ENCODE measurements around the gene ING5.

ING5 gene

DNA sequence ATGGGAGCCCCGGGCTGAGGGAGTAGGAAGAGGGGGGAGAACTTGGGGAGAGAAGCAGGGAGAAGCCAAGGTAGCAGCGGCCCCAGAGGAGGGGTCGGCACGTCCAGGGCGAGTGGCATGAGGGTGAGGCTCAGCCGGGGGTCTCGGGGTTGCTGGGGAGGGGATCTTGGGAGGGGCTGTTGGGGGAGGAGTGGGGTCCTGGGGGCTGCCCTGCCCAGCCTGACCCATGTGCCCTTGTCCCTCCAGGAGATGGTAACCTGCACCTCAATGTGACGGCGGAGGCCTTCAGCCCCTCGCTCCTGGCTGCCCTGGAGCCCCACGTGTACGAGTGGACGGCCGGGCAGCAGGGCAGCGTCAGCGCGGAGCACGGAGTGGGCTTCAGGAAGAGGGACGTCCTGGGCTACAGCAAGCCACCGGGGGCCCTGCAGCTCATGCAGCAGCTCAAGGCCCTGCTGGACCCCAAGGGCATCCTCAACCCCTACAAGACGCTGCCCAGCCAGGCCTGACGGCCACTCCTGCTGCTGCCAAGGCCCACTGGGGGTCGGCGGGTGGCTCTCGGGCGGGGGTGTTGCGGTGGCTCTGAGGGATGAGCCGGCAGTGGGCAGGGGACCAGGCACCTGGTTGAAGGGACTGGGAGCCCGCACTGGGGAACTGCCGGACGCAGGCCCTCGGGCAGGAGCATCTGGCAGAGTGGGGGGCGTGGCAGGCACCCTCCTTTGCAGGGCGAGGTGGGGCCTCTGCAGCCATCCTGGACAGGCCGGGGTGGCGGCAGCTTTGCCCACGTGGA lies 65.8 kb downstream of the ING5 start:
- H3K4me3 ChIP-seq (ENCODE audit: insufficient read depth, low read length, poor library complexity, severe bottlenecking): no peak overlapping the region
- H3K79me2 ChIP-seq (ENCODE audit: insufficient read depth, low read length): no peaks in the 10 kb centered on the region
- no peaks in the 10 kb centered on the region for H4K20me1 ChIP-seq (ENCODE audit: low read depth, low read length)
- no peak overlapping the region for H3K27ac ChIP-seq (ENCODE audit: low read depth, low read length)
- TF ChIP-seq CTCF (IDR thresholded peaks at IDR 0.05; ENCODE audit: insufficient read depth, low read length, poor library complexity, severe bottlenecking): no peak
- no peak for TF ChIP-seq EZH2phosphoT487 (conservative IDR thresholded peaks at IDR 0.05; ENCODE audit: low read length)
- H3K9me2 ChIP-seq (replicated peaks; ENCODE audit: insufficient read depth, low read length): no peaks in the 10 kb centered on the region
- no peak overlapping the region for H3K4me2 ChIP-seq (ENCODE audit: low read depth, low read length, poor library complexity, severe bottlenecking)
- no peak overlapping the region for H2AFZ ChIP-seq (ENCODE audit: low read depth, low read length, severe bottlenecking)
- H3K9ac ChIP-seq (ENCODE audit: low read length): no peak overlapping the region
- H3K36me3 ChIP-seq (ENCODE audit: low read length): no peaks in the 10 kb centered on the region
- H3K27me3 ChIP-seq (ENCODE audit: low read length): no peaks in the 10 kb centered on the region
- no peaks in the 10 kb centered on the region for H3F3A ChIP-seq (ENCODE audit: insufficient read depth)
- no peaks in the 10 kb centered on the region for H3K9me3 ChIP-seq (ENCODE audit: insufficient read depth, low read length)

DNA sequence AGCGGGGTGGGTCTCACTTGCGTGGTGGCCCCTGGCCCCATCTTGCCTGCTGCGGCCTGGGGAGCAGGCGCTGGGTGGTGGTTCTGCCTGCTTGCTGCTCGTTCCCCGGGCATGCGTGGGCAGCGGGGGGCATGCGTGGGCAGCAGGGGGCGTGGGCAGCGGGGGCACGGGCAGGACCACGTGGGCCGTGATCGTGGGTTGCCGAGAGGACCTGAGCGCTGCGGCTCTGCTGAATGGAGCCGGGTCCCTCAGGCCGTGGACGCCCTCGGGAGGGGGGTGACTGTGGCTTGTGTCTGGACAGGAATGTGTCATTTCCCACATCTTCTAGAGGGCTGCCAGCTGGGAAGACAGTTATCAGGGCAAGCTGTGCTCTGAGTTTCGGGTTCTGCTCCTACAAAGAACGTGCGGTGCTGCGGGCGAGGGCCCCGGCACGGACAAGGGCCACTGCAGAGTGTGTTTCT lies 66.4 kb downstream of the ING5 start:
- Histone ChIP-seq H3F3A (ENCODE audit: insufficient read depth) (no peaks in the 10 kb centered on the region), H3K27me3 (ENCODE audit: low read length) (no peaks in the 10 kb centered on the region), H3K9ac (ENCODE audit: low read length) (no peak overlapping the region), H4K20me1 (ENCODE audit: low read depth, low read length) (no peaks in the 10 kb centered on the region), H3K9me2 (replicated peaks; ENCODE audit: insufficient read depth, low read length) (no peaks in the 10 kb centered on the region), H2AFZ (ENCODE audit: low read depth, low read length, severe bottlenecking) (no peak overlapping the region), H3K4me3 (ENCODE audit: insufficient read depth, low read length, poor library complexity, severe bottlenecking) (no peak overlapping the region), H3K9me3 (ENCODE audit: insufficient read depth, low read length) (no peaks in the 10 kb centered on the region), H3K79me2 (ENCODE audit: insufficient read depth, low read length) (no peaks in the 10 kb centered on the region), H3K36me3 (ENCODE audit: low read length) (no peaks in the 10 kb centered on the region), H3K4me2 (ENCODE audit: low read depth, low read length, poor library complexity, severe bottlenecking) (no peak overlapping the region), H3K27ac (ENCODE audit: low read depth, low read length) (no peak overlapping the region)
- no peak for TF ChIP-seq EZH2phosphoT487 (conservative IDR thresholded peaks at IDR 0.05; ENCODE audit: low read length)
- no peak for TF ChIP-seq CTCF (IDR thresholded peaks at IDR 0.05; ENCODE audit: insufficient read depth, low read length, poor library complexity, severe bottlenecking)

GRCh38 chr2:241768850-241769249 lies 67.0 kb downstream of the ING5 start:
- H3K9ac ChIP-seq (ENCODE audit: low read length): no peak overlapping the region
- no peaks in the 10 kb centered on the region for H4K20me1 ChIP-seq (ENCODE audit: low read depth, low read length)
- no peaks in the 10 kb centered on the region for H3K9me3 ChIP-seq (ENCODE audit: insufficient read depth, low read length)
- no peaks in the 10 kb centered on the region for H3F3A ChIP-seq (ENCODE audit: insufficient read depth)
- H2AFZ ChIP-seq (ENCODE audit: low read depth, low read length, severe bottlenecking): no peak overlapping the region
- H3K27me3 ChIP-seq (ENCODE audit: low read length): no peaks in the 10 kb centered on the region
- no peak overlapping the region for H3K4me3 ChIP-seq (ENCODE audit: insufficient read depth, low read length, poor library complexity, severe bottlenecking)
- H3K9me2 ChIP-seq (replicated peaks; ENCODE audit: insufficient read depth, low read length): no peaks in the 10 kb centered on the region
- TF ChIP-seq EZH2phosphoT487 (conservative IDR thresholded peaks at IDR 0.05; ENCODE audit: low read length): no peak
- no peak for TF ChIP-seq CTCF (IDR thresholded peaks at IDR 0.05; ENCODE audit: insufficient read depth, low read length, poor library complexity, severe bottlenecking)
- no peaks in the 10 kb centered on the region for H3K79me2 ChIP-seq (ENCODE audit: insufficient read depth, low read length)
- H3K27ac ChIP-seq (ENCODE audit: low read depth, low read length): no peak overlapping the region
- H3K36me3 ChIP-seq (ENCODE audit: low read length): no peaks in the 10 kb centered on the region
- no peak overlapping the region for H3K4me2 ChIP-seq (ENCODE audit: low read depth, low read length, poor library complexity, severe bottlenecking)
